Panc1 (cell line): ENCODE measurements around the gene PALD1.

Experiments used
- POLR2AphosphoS5 ChIP-seq: IDR thresholded peaks from 2 replicates; pipeline ENCODE4 v1.6.1; 2012; ENCODE audit warnings: mild to moderate bottlenecking, low read depth, low read length, moderate library complexity
- TCF7L2 ChIP-seq: IDR thresholded peaks from 2 replicates; pipeline ENCODE4 v1.6.1; 2011; ENCODE audit warnings: mild to moderate bottlenecking, low read depth, low read length, inconsistent platforms
- TF ChIP-seq, protein P1 (sequence below): fragments of 450-650 bp; IDR thresholded peaks from 2 replicates; pipeline ENCODE4 v1.5.1; 2017; ENCODE audit warnings: mild to moderate bottlenecking

DNA sequence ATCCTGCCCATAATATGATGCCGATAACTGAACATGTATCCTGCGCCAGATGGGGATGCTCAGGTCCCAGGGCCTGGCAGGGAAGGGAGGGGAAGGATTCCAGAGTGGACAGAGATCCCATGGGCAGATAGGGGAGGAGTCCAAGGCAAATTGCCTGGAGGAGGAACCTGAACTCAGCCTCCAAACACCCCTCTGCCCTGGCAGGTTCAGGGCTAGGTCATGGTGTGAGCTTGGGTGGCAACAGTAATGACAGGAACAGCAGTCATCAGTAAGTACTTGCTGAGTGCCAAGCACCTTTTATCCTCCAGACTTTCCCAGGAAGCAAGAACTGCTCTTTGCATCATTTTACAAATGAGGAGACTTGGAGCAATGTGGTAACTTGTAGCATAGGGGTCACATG is 3.8 kb upstream of the PALD1 start:
- TF ChIP-seq POLR2AphosphoS5 (no peak), TCF7L2 (no peak)
- TF ChIP-seq, protein P1, sequence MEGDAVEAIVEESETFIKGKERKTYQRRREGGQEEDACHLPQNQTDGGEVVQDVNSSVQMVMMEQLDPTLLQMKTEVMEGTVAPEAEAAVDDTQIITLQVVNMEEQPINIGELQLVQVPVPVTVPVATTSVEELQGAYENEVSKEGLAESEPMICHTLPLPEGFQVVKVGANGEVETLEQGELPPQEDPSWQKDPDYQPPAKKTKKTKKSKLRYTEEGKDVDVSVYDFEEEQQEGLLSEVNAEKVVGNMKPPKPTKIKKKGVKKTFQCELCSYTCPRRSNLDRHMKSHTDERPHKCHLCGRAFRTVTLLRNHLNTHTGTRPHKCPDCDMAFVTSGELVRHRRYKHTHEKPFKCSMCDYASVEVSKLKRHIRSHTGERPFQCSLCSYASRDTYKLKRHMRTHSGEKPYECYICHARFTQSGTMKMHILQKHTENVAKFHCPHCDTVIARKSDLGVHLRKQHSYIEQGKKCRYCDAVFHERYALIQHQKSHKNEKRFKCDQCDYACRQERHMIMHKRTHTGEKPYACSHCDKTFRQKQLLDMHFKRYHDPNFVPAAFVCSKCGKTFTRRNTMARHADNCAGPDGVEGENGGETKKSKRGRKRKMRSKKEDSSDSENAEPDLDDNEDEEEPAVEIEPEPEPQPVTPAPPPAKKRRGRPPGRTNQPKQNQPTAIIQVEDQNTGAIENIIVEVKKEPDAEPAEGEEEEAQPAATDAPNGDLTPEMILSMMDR, result no peak
